ENCODE measurements around the gene SERPINA12. TPM values are rescaled to one million over a fixed set of nuclear protein-coding genes. Genes with fewer than 3 reads are reported as not detected.

SERPINA12 gene
- total and polyA plus RNA-seq, 4 donors = not detected

- H3K27me3 ChIP-seq (ENCODE audit: control insufficient read depth in 3 of 3, insufficient read depth in 3 of 3, low read length in 2 of 3) = no peaks in the 10 kb centered on the region
- H3K4me3 ChIP-seq = no peak overlapping the region
- H3K27ac ChIP-seq (ENCODE audit: low read depth in 1 of 2, low read length in 1 of 2) = no peak overlapping the region
- no peak for ATAC-seq (ENCODE audit: insufficient read depth, low FRiP score)
- 86 to 92% methylated on average over 9 of the region's 9 CpGs for WGBS, 2 donors
- H3K9ac ChIP-seq (ENCODE audit: insufficient read depth in 1 of 2, low read length in 2 of 2) = no peak overlapping the region
- H3K36me3 ChIP-seq (ENCODE audit: control insufficient read depth in 4 of 4, insufficient read depth in 4 of 4, low read length in 4 of 4) = no peaks in the 10 kb centered on the region
- peaks cover 0 to 4% (median 0%) of the 10 kb centered on the region in 5 donors for H3K4me1 ChIP-seq (ENCODE audit: control insufficient read depth in 5 of 5, insufficient read depth in 5 of 5, low read length in 5 of 5)
- DNase-seq = no peak
- no peak for TF ChIP-seq CTCF (IDR thresholded peaks at IDR 0.05; ENCODE audit: control extremely low read depth, extremely low read depth)
- H3K9me3 ChIP-seq (ENCODE audit: control insufficient read depth in 4 of 4, insufficient read depth in 3 of 4, low read length in 3 of 4) = peaks cover 0 to 16% (median 0%) of the 10 kb centered on the region in 4 donors
Observed at GRCh38 chr14:94555991-94556390, 46.7 kb upstream of the SERPINA12 start.

GRCh38 chr14:94550041-94550440, 40.8 kb upstream of the SERPINA12 start:
- peaks cover 0 to 4% (median 0%) of the 10 kb centered on the region in 4 donors for H3K9me3 ChIP-seq (ENCODE audit: control insufficient read depth in 4 of 4, insufficient read depth in 3 of 4, low read length in 3 of 4)
- no peak for TF ChIP-seq CTCF (IDR thresholded peaks at IDR 0.05; ENCODE audit: control extremely low read depth, extremely low read depth)
- 69 to 70% methylated on average over 8 of the region's 8 CpGs for WGBS, 2 donors
- no peak overlapping the region for H3K4me3 ChIP-seq
- no peak for DNase-seq
- no peak for ATAC-seq (ENCODE audit: insufficient read depth, low FRiP score)
- peaks cover 0 to 1% (median 0%) of the 10 kb centered on the region in 5 donors for H3K4me1 ChIP-seq (ENCODE audit: control insufficient read depth in 5 of 5, insufficient read depth in 5 of 5, low read length in 5 of 5)
- no peak overlapping the region for H3K27ac ChIP-seq (ENCODE audit: low read depth in 1 of 2, low read length in 1 of 2)
- no peaks in the 10 kb centered on the region for H3K27me3 ChIP-seq (ENCODE audit: control insufficient read depth in 3 of 3, insufficient read depth in 3 of 3, low read length in 2 of 3)
- no peaks in the 10 kb centered on the region for H3K36me3 ChIP-seq (ENCODE audit: control insufficient read depth in 4 of 4, insufficient read depth in 4 of 4, low read length in 4 of 4)
- H3K9ac ChIP-seq (ENCODE audit: insufficient read depth in 1 of 2, low read length in 2 of 2) = no peak overlapping the region

GRCh38 chr14:94548999-94549985, 40.0 kb upstream of the SERPINA12 start:
- Histone ChIP-seq H3K4me3 (no peak overlapping the region), H3K27ac (ENCODE audit: low read depth in 1 of 2, low read length in 1 of 2) (no peak overlapping the region), H3K27me3 (ENCODE audit: control insufficient read depth in 3 of 3, insufficient read depth in 3 of 3, low read length in 2 of 3) (no peaks in the 10 kb centered on the region), H3K36me3 (ENCODE audit: control insufficient read depth in 4 of 4, insufficient read depth in 4 of 4, low read length in 4 of 4) (no peaks in the 10 kb centered on the region), H3K4me1 (ENCODE audit: control insufficient read depth in 5 of 5, insufficient read depth in 5 of 5, low read length in 5 of 5) (peaks cover 0 to 1% (median 0%) of the 10 kb centered on the region in 5 donors), H3K9ac (ENCODE audit: insufficient read depth in 1 of 2, low read length in 2 of 2) (no peak overlapping the region), H3K9me3 (ENCODE audit: control insufficient read depth in 4 of 4, insufficient read depth in 3 of 4, low read length in 3 of 4) (peaks cover 0 to 4% (median 0%) of the 10 kb centered on the region in 4 donors)
- DNase-seq (peak; percentile 61 to 68 (median 64)), ATAC-seq (ENCODE audit: insufficient read depth, low FRiP score) (no peak)
- peak; percentile 46 for TF ChIP-seq CTCF (IDR thresholded peaks at IDR 0.05; ENCODE audit: control extremely low read depth, extremely low read depth)
- WGBS, 2 donors = 26 to 31% methylated on average over 24 of the region's 24 CpGs
